CD4-positive, alpha-beta memory T cell (primary cell): Measurements from ENCODE around the gene USP11. TPM values are rescaled to one million over a fixed set of nuclear protein-coding genes. Genes with fewer than 3 reads are reported as not detected.

Experiments used
- CTCF ChIA-PET: fragments of 350-600 bp; sonication (Branson Sonifier 250); formaldehyde crosslinking; loops from one replicate; lab custom pipeline; 2021; ENCODE audit warnings: inconsistent platforms; ENCODE audit not compliant: partially characterized antibody; lab: Charles Lee
- POLR2A ChIA-PET: fragments of 350-600 bp; sonication (Branson Sonifier 250); formaldehyde crosslinking; loops from one replicate; lab custom pipeline; 2021; ENCODE audit not compliant: partially characterized antibody; lab: Charles Lee
- DNase-seq, 5 donors: peaks; one replicate each; pipeline versions ENCODE4 v3.0.0 to v3.0.0-alpha.2; 2020 to 2022; ENCODE audit warnings: mixed read lengths in 1 of 5
- H3K27ac ChIP-seq: one replicate; pipeline ENCODE4 v1.7.0; 2013; ENCODE audit warnings: low read depth, low read length
- H3K27me3 ChIP-seq: 2 replicates; pipeline ENCODE4 v1.7.0; 2013; ENCODE audit warnings: mild to moderate bottlenecking, low read length, moderate library complexity; ENCODE audit not compliant: insufficient read depth
- H3K36me3 ChIP-seq: 2 replicates; pipeline ENCODE4 v1.7.0; 2013; ENCODE audit warnings: mild to moderate bottlenecking, low read length, moderate library complexity; ENCODE audit not compliant: insufficient read depth
- H3K4me1 ChIP-seq: 2 replicates; pipeline ENCODE4 v1.7.0; 2013; ENCODE audit warnings: mild to moderate bottlenecking, low read length, moderate library complexity; ENCODE audit not compliant: insufficient read depth
- H3K4me3 ChIP-seq, 2 donors: one replicate each; pipeline ENCODE4 v1.7.0; 2013; ENCODE audit warnings: low read length in 2 of 2, mild to moderate bottlenecking in 1 of 2
- H3K9me3 ChIP-seq, 2 donors: one replicate each; pipeline ENCODE4 v1.7.0; 2013; ENCODE audit warnings: low read length in 2 of 2, control low read depth in 1 of 2; ENCODE audit not compliant: control insufficient read depth in 1 of 2
- H3K27ac Mint-ChIP-seq, 7 donors: one replicate each; pipeline ENCODE4 v1.8.0; 2020 to 2021; ENCODE audit warnings: mixed read lengths in 7 of 7, mild to moderate bottlenecking in 6 of 7, inconsistent platforms in 3 of 7, moderate library complexity in 3 of 7
- H3K27me3 Mint-ChIP-seq, 2 donors: one replicate each; pipeline ENCODE4 v1.8.0; 2020 to 2021; ENCODE audit warnings: mixed read lengths in 2 of 2
- H3K36me3 Mint-ChIP-seq, 2 donors: one replicate each; pipeline ENCODE4 v1.8.0; 2020 to 2021; ENCODE audit warnings: mixed read lengths in 2 of 2, inconsistent platforms in 1 of 2, mild to moderate bottlenecking in 1 of 2
- H3K4me1 Mint-ChIP-seq, 4 donors: one replicate each; pipeline ENCODE4 v1.8.0; 2020 to 2021; ENCODE audit warnings: mixed read lengths in 4 of 4, mild to moderate bottlenecking in 1 of 4
- H3K4me3 Mint-ChIP-seq, 8 donors: one replicate each; pipeline ENCODE4 v1.8.0; 2020 to 2021; ENCODE audit warnings: mixed read lengths in 8 of 8, mild to moderate bottlenecking in 7 of 8, moderate library complexity in 6 of 8, inconsistent platforms in 3 of 8
- H3K9me3 Mint-ChIP-seq, 8 donors: one replicate each; pipeline ENCODE4 v1.8.0; 2020 to 2021; ENCODE audit warnings: mixed read lengths in 8 of 8, mild to moderate bottlenecking in 5 of 8, inconsistent platforms in 3 of 8, moderate library complexity in 1 of 8
- intact Hi-C: fragments of 100-400 bp; cut with micrococcal nuclease; formaldehyde crosslinking; loops from one replicate; pipeline ENCODE4 v1.15.1; 2023
- polyA plus RNA-seq, 2 donors: library from polyadenylated mRNA; unstranded; fragments of 300-500 nt; fragmentation: Illumina TruSeq; gene quantifications; one replicate each; pipeline ENCODE4 v1.2.3, GENCODE V29; 2021
- total RNA-seq, 2 experiments: library from RNA; stranded (reverse); gene quantifications; one replicate each; pipeline ENCODE4 v1.2.3, GENCODE V29; 2021

The USP11 gene
- total and polyA plus RNA-seq, 4 experiments from 2014 or later, result 36.6 to 81.4 (median 61.9) TPM

DNA sequence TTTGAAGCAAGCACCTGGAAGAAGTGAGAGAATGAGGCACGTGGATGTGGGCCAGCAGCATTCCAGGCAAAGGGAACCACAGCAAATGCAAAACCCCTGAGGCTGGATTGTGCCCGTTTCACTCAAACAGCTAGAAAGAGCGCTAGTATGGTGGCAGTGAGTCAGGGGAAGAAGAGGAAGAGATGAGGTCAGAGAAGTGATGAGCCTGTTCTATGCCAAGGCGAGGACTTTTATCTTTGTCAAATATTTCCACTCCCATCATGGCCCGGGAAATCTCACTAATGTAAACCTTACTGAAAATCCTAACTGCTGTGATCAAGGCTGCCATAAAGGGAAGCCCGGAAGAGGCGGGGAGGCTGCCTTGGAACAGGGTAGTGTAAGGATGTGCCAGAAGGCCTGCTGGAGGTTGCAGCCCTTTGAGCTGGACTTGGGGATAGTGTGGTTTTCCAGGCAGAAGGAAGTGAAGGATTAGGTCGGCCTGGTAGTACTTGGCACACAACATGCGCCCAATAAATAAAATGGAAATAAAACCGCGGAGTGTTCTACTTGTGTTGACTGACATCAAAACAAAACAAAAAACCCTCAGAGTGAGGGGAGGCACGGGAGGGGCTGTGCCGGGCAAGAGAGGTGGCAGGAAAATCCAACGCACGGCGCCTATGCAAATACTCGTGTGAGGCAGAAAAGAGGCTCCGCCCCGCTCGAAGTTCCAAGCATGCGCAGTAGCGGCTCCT, 15.5 kb upstream of the USP11 start:
- Mint-ChIP-seq H3K4me3 (peak overlapping the region; percentile 77 to 99 (median 96)), H3K36me3 (peaks cover 31 to 54% of the 10 kb centered on the region in 2 donors), H3K9me3 (peaks cover 0 to 3% (median 0%) of the 10 kb centered on the region in 8 donors), H3K4me1 (peaks cover 26 to 55% (median 41%) of the 10 kb centered on the region in 4 donors), H3K27me3 (no peaks in the 10 kb centered on the region), H3K27ac (peak overlapping the region; percentile 94 to 100 (median 99))
- Histone ChIP-seq H3K36me3 (peaks cover 24% of the 10 kb centered on the region), H3K9me3 (no peaks in the 10 kb centered on the region), H3K27ac (peak overlapping the region; percentile 90), H3K4me3 (peak overlapping the region in 1 of 2 donors; percentile 46), H3K27me3 (no peaks in the 10 kb centered on the region), H3K4me1 (peaks cover 30% of the 10 kb centered on the region)
- ChIA-PET POLR2A (interaction anchor here (0.6 to 7.0 kb wide), 20 partner anchors 9 to 1357 kb away, joined by 3 to 85 read pairs (median 4); partner anchors contain the start of genes NDUFB11, RBM10, RBM3 and TIMP1), CTCF (interaction anchor here (0.9 to 1.0 kb wide), 2 partner anchors 26 to 168 kb away, joined by 3 read pairs; no protein-coding TSS in a partner anchor)
- DNase-seq, result peak in 1 of 5 donors; percentile 69
- intact Hi-C loops, result loop anchor here (2.0 to 5.0 kb wide), 4 partner anchors 72 to 435 kb away; partner anchors contain the start of genes ELK1, NDUFB11, RBM10 and ZNF41

DNA sequence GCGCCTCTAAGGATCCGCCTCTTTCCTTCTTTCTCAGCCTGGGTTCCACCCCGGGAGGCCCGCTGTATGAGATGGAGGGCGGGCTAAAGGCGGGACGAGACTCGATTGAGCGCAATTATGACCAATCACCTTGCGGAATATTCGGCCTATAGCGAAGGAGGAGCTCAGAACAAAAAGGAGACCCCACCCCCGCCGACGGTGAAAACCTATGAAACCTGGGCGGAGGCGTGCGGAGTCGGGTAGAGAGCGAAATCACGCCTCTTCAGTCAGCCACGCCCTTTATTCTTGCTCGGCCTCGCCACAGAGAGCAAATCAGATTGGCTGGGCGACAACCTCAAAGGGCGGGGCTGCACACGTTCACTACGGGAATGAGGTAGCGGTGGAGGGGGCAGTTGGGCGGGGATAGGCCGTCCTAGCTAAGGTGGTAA, 14.9 kb upstream of the USP11 start:
- POLR2A ChIA-PET, result interaction anchor here (0.6 to 7.0 kb wide), 19 partner anchors 10 to 1356 kb away, joined by 3 to 85 read pairs (median 4); partner anchors contain the start of genes NDUFB11, RBM10, RBM3 and TIMP1
- peak overlapping the region; percentile 70 to 73 for H3K4me3 ChIP-seq
- H3K27ac ChIP-seq, result peak overlapping the region; percentile 99
- Mint-ChIP-seq H3K36me3 (peaks cover 25 to 53% of the 10 kb centered on the region in 2 donors), H3K9me3 (peaks cover 0 to 3% (median 0%) of the 10 kb centered on the region in 8 donors), H3K4me1 (peaks cover 26 to 56% (median 41%) of the 10 kb centered on the region in 4 donors), H3K4me3 (peak overlapping the region; percentile 89 to 99 (median 96)), H3K27me3 (no peaks in the 10 kb centered on the region), H3K27ac (peak overlapping the region; percentile 95 to 100 (median 99))
- H3K27me3 ChIP-seq, result no peaks in the 10 kb centered on the region
- H3K4me1 ChIP-seq, result peaks cover 30% of the 10 kb centered on the region
- peak; percentile 98 to 100 (median 99) for DNase-seq
- CTCF ChIA-PET, result interaction anchor here (0.9 to 1.0 kb wide), 2 partner anchors 27 to 167 kb away, joined by 3 read pairs; no protein-coding TSS in a partner anchor
- intact Hi-C loops, result loop anchor here (1.0 to 5.0 kb wide), 8 partner anchors 15 to 434 kb away; partner anchors contain the start of genes ELK1, NDUFB11, RBM10 and UBA1
- no peaks in the 10 kb centered on the region for H3K9me3 ChIP-seq
- H3K36me3 ChIP-seq, result peaks cover 19% of the 10 kb centered on the region

DNA sequence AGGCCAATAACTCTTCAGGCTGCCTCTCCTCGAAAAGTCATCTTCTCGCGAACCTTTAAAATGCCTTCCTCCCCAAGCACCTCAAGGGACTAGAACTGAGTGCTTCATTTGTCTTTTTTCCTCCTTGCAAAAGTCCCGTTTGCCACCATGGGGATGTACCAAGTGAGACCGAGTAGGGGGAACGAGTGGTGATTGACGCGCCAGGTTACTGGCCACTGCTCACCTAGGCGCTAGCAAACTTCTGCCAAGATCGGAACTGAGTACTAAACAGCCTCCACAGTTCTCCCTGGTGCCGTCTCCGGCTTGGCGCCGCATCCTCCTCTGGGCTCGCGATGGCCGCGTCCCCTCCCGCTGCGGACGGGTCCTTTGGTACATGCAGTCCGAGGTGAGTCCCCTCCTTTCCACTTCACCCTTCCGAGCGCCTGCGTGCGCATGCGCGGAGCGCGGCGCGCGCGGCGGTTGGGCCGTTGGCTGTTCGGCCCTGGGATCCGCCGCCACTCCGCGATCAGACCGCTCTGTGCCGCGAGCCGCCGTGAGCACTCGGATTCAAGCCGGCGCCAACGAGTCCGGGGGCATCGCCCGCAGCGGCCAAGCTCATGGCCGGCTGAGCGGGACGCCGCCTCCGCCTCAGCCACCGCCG, 14.4 kb upstream of the USP11 start, which contains the start of gene CDK16:
Gene CDK16 (plus strand): TSS at position 402 of the 640 bp plus-strand sequence. CDS start 4,877 bp downstream, outside the sequence.
- H3K9me3 Mint-ChIP-seq, result peaks cover 0 to 3% (median 0%) of the 10 kb centered on the region in 8 donors
- H3K4me3 Mint-ChIP-seq, result peak within 1 kb of the TSS; percentile 89 to 99 (median 96)
- ChIA-PET POLR2A (interaction anchor here (0.7 to 7.0 kb wide), 19 partner anchors 10 to 1356 kb away, joined by 3 to 85 read pairs (median 4); partner anchors contain the start of genes NDUFB11, RBM10, RBM3 and TIMP1), CTCF (interaction anchor here (0.9 to 1.0 kb wide), 2 partner anchors 27 to 167 kb away, joined by 3 read pairs; no protein-coding TSS in a partner anchor)
- peaks cover 26 to 56% (median 41%) of the 10 kb centered on the region in 4 donors for H3K4me1 Mint-ChIP-seq
- Histone ChIP-seq H3K27me3 (no peaks in the 10 kb centered on the region), H3K4me1 (peaks cover 30% of the 10 kb centered on the region), H3K36me3 (peaks cover 20% of the 10 kb centered on the region), H3K27ac (peak within 1 kb of the TSS; percentile 99), H3K9me3 (no peaks in the 10 kb centered on the region), H3K4me3 (peak within 1 kb of the TSS; percentile 70 to 73)
- peak; percentile 76 to 94 (median 89) for DNase-seq
- no peaks in the 10 kb centered on the region for H3K27me3 Mint-ChIP-seq
- H3K27ac Mint-ChIP-seq, result peak within 1 kb of the TSS; percentile 95 to 100 (median 99)
- intact Hi-C loops, result loop anchor here (1.0 to 5.0 kb wide), 7 partner anchors 15 to 434 kb away; partner anchors contain the start of genes ELK1, UBA1, USP11 and ZNF41
- H3K36me3 Mint-ChIP-seq, result peaks cover 23 to 51% of the 10 kb centered on the region in 2 donors

DNA sequence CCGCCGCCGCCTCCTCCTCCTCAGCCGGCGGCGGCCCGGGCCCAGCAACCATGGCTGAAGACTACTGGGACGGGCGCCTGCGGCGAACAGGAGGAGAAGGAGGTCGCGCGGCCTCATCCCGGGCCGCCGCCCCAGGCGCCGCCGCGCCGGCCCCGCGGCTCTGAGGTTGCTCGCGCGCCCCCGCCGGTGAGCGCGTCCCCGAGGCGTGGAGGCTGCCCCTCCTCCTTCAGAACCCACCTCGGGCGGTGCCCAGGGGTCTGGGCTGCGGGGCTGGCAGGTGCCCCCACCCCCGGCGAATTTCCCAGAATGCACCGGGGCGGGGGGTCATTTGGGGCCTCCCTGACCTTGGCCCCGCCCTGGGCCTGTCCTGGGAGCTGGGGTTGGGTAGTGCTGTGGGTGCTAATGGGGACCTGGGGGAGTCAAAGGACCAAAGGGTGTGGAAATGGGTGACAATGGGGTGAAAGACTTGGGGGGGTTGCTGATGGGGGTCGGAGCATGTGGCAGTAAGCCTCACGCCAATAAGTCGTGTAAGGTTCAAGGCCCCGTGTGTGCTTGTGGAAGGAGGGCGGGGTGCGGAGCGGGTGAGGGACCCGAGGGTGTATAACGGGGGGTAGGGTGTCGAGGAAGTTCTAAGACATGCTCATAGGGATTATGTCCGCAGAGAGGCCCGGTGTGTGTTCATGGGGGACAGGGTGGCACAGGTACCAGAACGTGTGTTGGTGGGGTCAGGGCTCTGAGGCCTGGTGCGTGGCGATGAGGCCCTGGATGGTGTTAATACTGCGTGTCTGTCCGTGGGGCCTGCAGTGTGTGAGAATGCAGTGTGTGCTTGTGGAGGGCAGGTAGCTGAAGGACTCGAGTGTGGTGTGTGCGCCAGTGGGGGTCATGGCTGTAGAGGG, 13.6 kb upstream of the USP11 start:
- ChIA-PET CTCF (no interaction called here), POLR2A (interaction anchor here (0.8 to 7.0 kb wide), 9 partner anchors 11 to 328 kb away, joined by 3 to 85 read pairs (median 6); partner anchors contain the start of genes NDUFB11, RBM10 and USP11)
- Histone ChIP-seq H3K4me1 (peaks cover 30% of the 10 kb centered on the region), H3K36me3 (peaks cover 24% of the 10 kb centered on the region), H3K27me3 (no peaks in the 10 kb centered on the region), H3K27ac (peak overlapping the region; percentile 99), H3K9me3 (no peaks in the 10 kb centered on the region), H3K4me3 (peak overlapping the region; percentile 42 to 70)
- Mint-ChIP-seq H3K27ac (peak overlapping the region; percentile 81 to 98 (median 95)), H3K27me3 (no peaks in the 10 kb centered on the region), H3K4me3 (peak overlapping the region; percentile 89 to 97 (median 94)), H3K4me1 (peaks cover 26 to 56% (median 41%) of the 10 kb centered on the region in 4 donors), H3K36me3 (peaks cover 25 to 53% of the 10 kb centered on the region in 2 donors), H3K9me3 (peaks cover 0 to 3% (median 0%) of the 10 kb centered on the region in 8 donors)
- DNase-seq, result peak in 2 of 5 donors; percentile 13 to 18
- intact Hi-C loops, result loop anchor here (1.0 to 5.0 kb wide), 7 partner anchors 14 to 433 kb away; partner anchors contain the start of genes ELK1, UBA1, USP11 and ZNF41

DNA sequence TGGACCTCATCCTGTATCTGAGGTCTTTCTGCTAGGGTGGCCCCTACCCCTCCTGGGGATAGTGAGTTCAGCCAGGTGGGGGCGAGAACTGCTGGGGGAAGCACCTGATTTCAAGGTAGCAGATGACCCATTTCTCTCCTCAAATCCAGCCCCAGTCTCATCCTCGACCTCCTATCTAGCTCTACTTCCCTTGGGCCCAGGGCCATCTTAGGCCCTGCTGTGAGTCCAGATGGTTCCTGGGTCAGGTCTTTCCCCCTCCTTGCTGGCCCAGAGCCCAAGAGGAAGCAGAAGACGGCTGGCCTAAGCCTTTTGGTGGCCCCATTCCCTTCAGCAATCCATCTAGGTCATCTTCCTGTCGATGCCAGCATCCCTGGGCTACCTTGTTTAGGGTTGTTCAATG, 11.1 kb upstream of the USP11 start:
- Mint-ChIP-seq H3K27me3 (no peaks in the 10 kb centered on the region), H3K4me1 (peaks cover 22 to 48% (median 35%) of the 10 kb centered on the region in 4 donors), H3K9me3 (peaks cover 0 to 3% (median 0%) of the 10 kb centered on the region in 8 donors), H3K4me3 (peak overlapping the region in 1 of 8 donors; percentile 10), H3K27ac (peak overlapping the region in 3 of 7 donors; percentile 11 to 69 (median 62)), H3K36me3 (peaks cover 31 to 56% of the 10 kb centered on the region in 2 donors)
- ChIA-PET POLR2A (interaction anchor here (0.6 to 7.0 kb wide), 2 partner anchors 10 to 16 kb away, joined by 3 to 85 read pairs; partner anchors contain the start of gene USP11), CTCF (interaction anchor here (1.4 kb wide), 1 partner anchor 162 kb away, joined by 5 read pairs; no protein-coding TSS in a partner anchor)
- intact Hi-C loops, result no loop called here
- DNase-seq, result no peak
- Histone ChIP-seq H3K27ac (no peak overlapping the region), H3K4me3 (no peak overlapping the region), H3K9me3 (no peaks in the 10 kb centered on the region), H3K27me3 (no peaks in the 10 kb centered on the region), H3K4me1 (peaks cover 29% of the 10 kb centered on the region), H3K36me3 (peaks cover 39% of the 10 kb centered on the region)
